Lower leg skin (tissue), 4 donors: ENCODE measurements around the gene FAXDC2. TPM values are rescaled to one million over a fixed set of nuclear protein-coding genes. Genes with fewer than 3 reads are reported as not detected.

ENCODE experiments used
- DNase-seq, 2 donors: peaks; one replicate each; pipeline ENCODE4 v3.0.0-alpha.2; 2019; ENCODE audit warnings: low spot score in 2 of 2
- H3K4me3 ChIP-seq: fragments of 200-600 bp; sonication (generic); 2 replicates; pipeline ENCODE4 v1.5.1; 2017; ENCODE audit warnings: mild to moderate bottlenecking, low read depth; ENCODE audit not compliant: poor library complexity, severe bottlenecking
- POLR2A ChIP-seq, 2 donors: fragments of 450-650 bp; IDR thresholded peaks; one replicate each; pipeline ENCODE4 v1.6.1; 2016 to 2017; ENCODE audit warnings: antibody characterized with exemption in 2 of 2, mild to moderate bottlenecking in 1 of 2, moderate library complexity in 1 of 2
- WGBS, 2 donors: methylation state at CpG; one replicate each; pipeline ENCODE4 v1.1.5; 2018; 5-methylcytosine and 5-hydroxymethylcytosine counted together
- intact Hi-C: fragments of 100-400 bp; cut with DNase I; formaldehyde crosslinking; loops from one replicate; pipeline ENCODE4 v1.15.0; 2023; ENCODE audit warnings: low total_unique reads
- total RNA-seq, 4 donors: library from RNA; depleted of rRNA; stranded (reverse); fragments of >200 nt; gene quantifications; one replicate each; pipeline ENCODE4 v1.1.0, GENCODE V29; 2016
- TF ChIP-seq, protein P1 (sequence below), 3 donors: fragments of 450-650 bp; IDR thresholded peaks; one replicate each; pipeline ENCODE4 v1.5.1; 2016; ENCODE audit warnings: antibody characterized with exemption in 3 of 3, mild to moderate bottlenecking in 3 of 3, moderate library complexity in 2 of 3

The FAXDC2 gene
- total RNA-seq, 4 donors from 2014 or later = 20.2 to 72.8 (median 47.3) TPM

- DNase-seq = no peak
- no peak overlapping the region for H3K4me3 ChIP-seq
- 57 to 75% methylated on average over 4 of the region's 4 CpGs for WGBS, 2 donors
- intact Hi-C loops = no loop called here
- no peak for TF ChIP-seq POLR2A (IDR thresholded peaks at IDR 0.05)
- TF ChIP-seq, protein P1, sequence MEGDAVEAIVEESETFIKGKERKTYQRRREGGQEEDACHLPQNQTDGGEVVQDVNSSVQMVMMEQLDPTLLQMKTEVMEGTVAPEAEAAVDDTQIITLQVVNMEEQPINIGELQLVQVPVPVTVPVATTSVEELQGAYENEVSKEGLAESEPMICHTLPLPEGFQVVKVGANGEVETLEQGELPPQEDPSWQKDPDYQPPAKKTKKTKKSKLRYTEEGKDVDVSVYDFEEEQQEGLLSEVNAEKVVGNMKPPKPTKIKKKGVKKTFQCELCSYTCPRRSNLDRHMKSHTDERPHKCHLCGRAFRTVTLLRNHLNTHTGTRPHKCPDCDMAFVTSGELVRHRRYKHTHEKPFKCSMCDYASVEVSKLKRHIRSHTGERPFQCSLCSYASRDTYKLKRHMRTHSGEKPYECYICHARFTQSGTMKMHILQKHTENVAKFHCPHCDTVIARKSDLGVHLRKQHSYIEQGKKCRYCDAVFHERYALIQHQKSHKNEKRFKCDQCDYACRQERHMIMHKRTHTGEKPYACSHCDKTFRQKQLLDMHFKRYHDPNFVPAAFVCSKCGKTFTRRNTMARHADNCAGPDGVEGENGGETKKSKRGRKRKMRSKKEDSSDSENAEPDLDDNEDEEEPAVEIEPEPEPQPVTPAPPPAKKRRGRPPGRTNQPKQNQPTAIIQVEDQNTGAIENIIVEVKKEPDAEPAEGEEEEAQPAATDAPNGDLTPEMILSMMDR (IDR thresholded peaks at IDR 0.05) = no peak
These were observed 31.6 kb upstream of the FAXDC2 start for GRCh38 chr5:154881986-154882385.

DNA sequence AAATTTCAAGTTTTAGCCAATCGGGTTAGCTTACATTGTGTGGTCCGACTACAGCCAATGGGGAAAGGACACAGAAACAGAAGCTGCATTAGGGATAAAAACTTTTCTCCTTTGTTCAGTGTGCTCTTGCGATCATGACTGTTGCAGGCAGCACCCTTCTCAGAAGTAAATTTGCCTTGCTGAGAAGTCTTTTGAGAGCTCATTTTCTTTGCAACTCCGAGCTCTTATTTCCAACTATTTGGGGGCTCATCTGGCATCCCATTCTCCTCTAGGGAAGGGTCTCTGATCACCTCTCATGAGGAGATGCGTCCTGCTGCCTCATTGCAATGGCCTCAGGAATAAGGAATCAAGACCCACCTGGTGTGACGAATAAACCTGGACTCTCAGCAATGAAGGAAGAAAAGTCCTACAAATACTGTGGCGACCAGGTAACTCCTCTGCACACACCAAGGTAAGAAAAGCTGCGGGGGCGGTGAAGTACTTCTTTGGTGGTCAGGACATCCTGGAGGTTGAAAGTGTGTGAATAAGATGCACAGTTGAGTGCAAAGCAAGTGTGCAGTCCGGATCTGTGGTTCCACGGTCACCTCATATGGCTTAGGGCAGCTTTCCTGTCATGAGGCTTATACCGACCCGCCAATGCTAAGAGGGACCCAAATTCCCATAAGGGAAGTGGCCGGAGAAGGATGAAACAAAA, 28.4 kb upstream of the FAXDC2 start:
- intact Hi-C loops = no loop called here
- no peak for TF ChIP-seq POLR2A (IDR thresholded peaks at IDR 0.05)
- TF ChIP-seq, protein P1 (IDR thresholded peaks at IDR 0.05) = no peak
- DNase-seq = peak in 1 of 2 donors; percentile 75
- 94 to 96% methylated on average over 14 of the region's 14 CpGs for WGBS, 2 donors
- H3K4me3 ChIP-seq = no peak overlapping the region

DNA sequence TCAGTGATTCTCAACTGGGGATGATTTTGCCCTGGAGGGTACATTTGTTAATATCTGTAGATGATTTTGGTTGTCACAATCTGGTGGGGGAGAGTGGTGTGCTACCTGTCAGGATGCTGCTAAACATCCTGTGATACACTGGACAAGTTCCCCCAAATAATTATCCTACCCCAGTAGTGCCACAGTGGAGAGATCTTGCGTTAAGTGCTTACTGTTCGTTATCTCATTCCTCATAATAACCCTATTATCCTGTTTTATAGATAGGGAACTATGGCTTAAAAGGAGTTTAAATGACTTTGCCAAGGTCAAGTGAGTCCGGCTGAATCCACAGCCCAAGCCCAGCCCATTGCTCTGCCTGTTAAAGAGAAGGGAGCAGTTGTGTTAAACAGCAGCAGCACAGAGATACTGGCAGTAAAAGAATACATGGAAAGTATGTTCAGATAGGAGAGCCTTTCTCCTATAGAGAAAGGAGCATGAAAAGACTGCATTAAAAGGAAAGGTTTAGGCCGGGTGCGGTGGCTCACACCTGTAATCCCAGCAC, 23.5 kb upstream of the FAXDC2 start:
- intact Hi-C loops = no loop called here
- WGBS, 2 donors = 89 to 94% methylated on average over 5 of the region's 5 CpGs
- DNase-seq = no peak
- H3K4me3 ChIP-seq = no peak overlapping the region
- no peak for TF ChIP-seq POLR2A (IDR thresholded peaks at IDR 0.05)
- TF ChIP-seq, protein P1 (IDR thresholded peaks at IDR 0.05) = no peak

DNA sequence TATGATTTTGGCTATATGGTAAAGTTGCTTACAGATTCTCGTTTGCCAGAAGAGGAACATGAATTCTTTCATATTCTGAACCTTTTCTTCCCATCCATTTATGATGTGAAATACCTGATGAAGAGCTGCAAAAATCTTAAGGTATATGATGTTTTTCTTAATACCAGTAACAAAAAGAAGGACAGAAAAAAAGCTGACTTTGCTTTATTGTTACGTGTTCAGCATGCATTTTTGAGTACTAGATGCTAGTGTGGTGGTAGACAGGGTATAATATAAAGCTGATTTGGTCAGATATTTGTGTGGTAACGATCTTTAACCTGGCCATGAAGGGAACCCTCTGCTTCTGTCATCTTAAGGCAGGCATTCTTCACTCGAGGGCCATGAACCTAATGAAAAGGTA, 21.3 kb upstream of the FAXDC2 start:
- H3K4me3 ChIP-seq = no peak overlapping the region
- intact Hi-C loops = no loop called here
- TF ChIP-seq POLR2A (IDR thresholded peaks at IDR 0.05) = no peak
- TF ChIP-seq, protein P1 (IDR thresholded peaks at IDR 0.05) = no peak
- no peak for DNase-seq
- 92 to 95% methylated on average over 4 of the region's 4 CpGs for WGBS, 2 donors

GRCh38 chr5:154868702-154869101, 18.3 kb upstream of the FAXDC2 start:
- TF ChIP-seq, protein P1 (IDR thresholded peaks at IDR 0.05) = no peak
- no peak for TF ChIP-seq POLR2A (IDR thresholded peaks at IDR 0.05)
- DNase-seq = peak in 1 of 2 donors; percentile 76
- intact Hi-C loops = no loop called here
- H3K4me3 ChIP-seq = no peak overlapping the region
- 77 to 90% methylated on average over 5 of the region's 5 CpGs for WGBS, 2 donors
